IPS-18a (cell line): ENCODE results near the gene ITGB7.

Source experiments
- H3K27ac ChIP-seq: one replicate; pipeline ENCODE4 v1.5.1; 2013; ENCODE audit warnings: low read length
- H3K27me3 ChIP-seq: one replicate; pipeline ENCODE4 v1.6.1; 2013; ENCODE audit warnings: mild to moderate bottlenecking, low read length; ENCODE audit not compliant: control insufficient read depth, insufficient read depth
- H3K36me3 ChIP-seq: one replicate; pipeline ENCODE4 v1.6.1; 2013; ENCODE audit warnings: low read depth, low read length; ENCODE audit not compliant: control insufficient read depth
- H3K4me1 ChIP-seq: one replicate; pipeline ENCODE4 v1.6.1; 2013; ENCODE audit warnings: low read depth, low read length; ENCODE audit not compliant: control insufficient read depth
- H3K4me3 ChIP-seq: one replicate; pipeline ENCODE4 v1.5.1; 2013; ENCODE audit warnings: low read length
- H3K9ac ChIP-seq: one replicate; pipeline ENCODE4 v1.6.1; 2013; ENCODE audit warnings: mild to moderate bottlenecking, low read length, moderate library complexity
- H3K9me3 ChIP-seq: one replicate; pipeline ENCODE4 v1.6.1; 2013; ENCODE audit warnings: low read depth, low read length; ENCODE audit not compliant: control insufficient read depth

The ITGB7 gene

GRCh38 chr12:53200107-53200457 lies 7.0 kb downstream of the ITGB7 start:
- H3K9ac ChIP-seq: no peak overlapping the region
- H3K4me3 ChIP-seq: no peak overlapping the region
- no peak overlapping the region for H3K27ac ChIP-seq
- H3K36me3 ChIP-seq: no peaks in the 10 kb centered on the region
- no peaks in the 10 kb centered on the region for H3K9me3 ChIP-seq
- no peaks in the 10 kb centered on the region for H3K4me1 ChIP-seq
- peaks cover 44% of the 10 kb centered on the region for H3K27me3 ChIP-seq

GRCh38 chr12:53199700-53200099 lies 7.4 kb downstream of the ITGB7 start:
- H3K4me1 ChIP-seq: no peaks in the 10 kb centered on the region
- no peaks in the 10 kb centered on the region for H3K9me3 ChIP-seq
- H3K27me3 ChIP-seq: peaks cover 48% of the 10 kb centered on the region
- H3K9ac ChIP-seq: no peak overlapping the region
- H3K27ac ChIP-seq: no peak overlapping the region
- H3K4me3 ChIP-seq: no peak overlapping the region
- no peaks in the 10 kb centered on the region for H3K36me3 ChIP-seq

GRCh38 chr12:53198486-53199110 lies 8.5 kb downstream of the ITGB7 start:
- Histone ChIP-seq H3K9ac (no peak overlapping the region), H3K27ac (no peak overlapping the region), H3K36me3 (no peaks in the 10 kb centered on the region), H3K9me3 (no peaks in the 10 kb centered on the region), H3K4me3 (no peak overlapping the region), H3K27me3 (peaks cover 58% of the 10 kb centered on the region), H3K4me1 (no peaks in the 10 kb centered on the region)

- no peaks in the 10 kb centered on the region for H3K36me3 ChIP-seq
- H3K9ac ChIP-seq: no peak overlapping the region
- peaks cover 62% of the 10 kb centered on the region for H3K27me3 ChIP-seq
- no peaks in the 10 kb centered on the region for H3K9me3 ChIP-seq
- H3K4me3 ChIP-seq: no peak overlapping the region
- H3K4me1 ChIP-seq: no peaks in the 10 kb centered on the region
- no peak overlapping the region for H3K27ac ChIP-seq
Observed at GRCh38 chr12:53197011-53197640, 9.9 kb downstream of the ITGB7 start.

GRCh38 chr12:53196486-53196885 lies 10.6 kb downstream of the ITGB7 start:
- Histone ChIP-seq H3K9ac (no peak overlapping the region), H3K27ac (no peak overlapping the region), H3K27me3 (peaks cover 62% of the 10 kb centered on the region), H3K9me3 (no peaks in the 10 kb centered on the region), H3K36me3 (no peaks in the 10 kb centered on the region), H3K4me3 (no peak overlapping the region), H3K4me1 (no peaks in the 10 kb centered on the region)

GRCh38 chr12:53195516-53196420 lies 11.3 kb downstream of the ITGB7 start:
- peaks cover 62% of the 10 kb centered on the region for H3K27me3 ChIP-seq
- H3K9ac ChIP-seq: no peak overlapping the region
- H3K4me1 ChIP-seq: no peaks in the 10 kb centered on the region
- H3K36me3 ChIP-seq: no peaks in the 10 kb centered on the region
- no peaks in the 10 kb centered on the region for H3K9me3 ChIP-seq
- H3K4me3 ChIP-seq: no peak overlapping the region
- H3K27ac ChIP-seq: no peak overlapping the region

GRCh38 chr12:53194973-53195372 lies 12.1 kb downstream of the ITGB7 start:
- H3K4me1 ChIP-seq: no peaks in the 10 kb centered on the region
- no peak overlapping the region for H3K9ac ChIP-seq
- no peak overlapping the region for H3K4me3 ChIP-seq
- no peaks in the 10 kb centered on the region for H3K36me3 ChIP-seq
- peaks cover 56% of the 10 kb centered on the region for H3K27me3 ChIP-seq
- no peak overlapping the region for H3K27ac ChIP-seq
- no peaks in the 10 kb centered on the region for H3K9me3 ChIP-seq

- H3K27ac ChIP-seq: no peak overlapping the region
- H3K9me3 ChIP-seq: no peaks in the 10 kb centered on the region
- no peaks in the 10 kb centered on the region for H3K36me3 ChIP-seq
- H3K4me3 ChIP-seq: no peak overlapping the region
- H3K9ac ChIP-seq: no peak overlapping the region
- peaks cover 48% of the 10 kb centered on the region for H3K27me3 ChIP-seq
- H3K4me1 ChIP-seq: no peaks in the 10 kb centered on the region
Observed at GRCh38 chr12:53193985-53194716, 12.9 kb downstream of the ITGB7 start.

- Histone ChIP-seq H3K27ac (no peak overlapping the region), H3K4me3 (no peak overlapping the region), H3K9me3 (no peaks in the 10 kb centered on the region), H3K9ac (no peak overlapping the region), H3K27me3 (peaks cover 37% of the 10 kb centered on the region), H3K36me3 (peaks cover 2% of the 10 kb centered on the region), H3K4me1 (no peaks in the 10 kb centered on the region)
Observed at GRCh38 chr12:53193040-53193439, 14.0 kb downstream of the ITGB7 start.

- no peak overlapping the region for H3K4me3 ChIP-seq
- peaks cover 7% of the 10 kb centered on the region for H3K36me3 ChIP-seq
- H3K9me3 ChIP-seq: no peaks in the 10 kb centered on the region
- peaks cover 34% of the 10 kb centered on the region for H3K27me3 ChIP-seq
- no peaks in the 10 kb centered on the region for H3K4me1 ChIP-seq
- no peak overlapping the region for H3K9ac ChIP-seq
- H3K27ac ChIP-seq: no peak overlapping the region
Observed at GRCh38 chr12:53192531-53193021, 14.5 kb downstream of the ITGB7 start.

GRCh38 chr12:53191885-53192530 lies 15.0 kb downstream of the ITGB7 start:
- peaks cover 28% of the 10 kb centered on the region for H3K27me3 ChIP-seq
- no peak overlapping the region for H3K4me3 ChIP-seq
- H3K9ac ChIP-seq: no peak overlapping the region
- no peaks in the 10 kb centered on the region for H3K4me1 ChIP-seq
- H3K36me3 ChIP-seq: peaks cover 12% of the 10 kb centered on the region
- H3K9me3 ChIP-seq: no peaks in the 10 kb centered on the region
- no peak overlapping the region for H3K27ac ChIP-seq
